Breast epithelium (tissue), 4 donors: ENCODE data around the gene NDFIP2. TPM values are rescaled to one million over a fixed set of nuclear protein-coding genes. Genes with fewer than 3 reads are reported as not detected.

Source experiments
- DNase-seq, 2 donors: peaks; one replicate each; pipeline ENCODE4 v3.0.0-alpha.2; 2019; ENCODE audit warnings: low spot score in 2 of 2
- H3K27ac ChIP-seq, 2 donors: fragments of 200-600 bp; sonication (generic) in 1 of 2; one replicate each; pipeline ENCODE4 v1.5.1; 2016 to 2019; ENCODE audit warnings: mild to moderate bottlenecking in 1 of 2
- H3K27me3 ChIP-seq, 2 donors: fragments of 200-600 bp; sonication (generic) in 1 of 2; one replicate each; pipeline versions ENCODE4 v1.5.1 to v1.6.0; 2017 to 2019; ENCODE audit warnings: control low read depth in 1 of 2, mild to moderate bottlenecking in 1 of 2
- H3K36me3 ChIP-seq: fragments of 200-600 bp; one replicate; pipeline ENCODE4 v1.5.1; 2019
- H3K4me1 ChIP-seq, 2 donors: fragments of 200-600 bp; sonication (generic); one replicate each; pipeline ENCODE4 v1.5.1; 2016 to 2019; ENCODE audit warnings: control low read depth in 1 of 2
- H3K4me3 ChIP-seq, 3 donors: fragments of 200-600 bp; sonication (generic); 1 replicate in 2 of 3; 2 replicates in 1 of 3; pipeline ENCODE4 v1.5.1; 2016 to 2019; ENCODE audit warnings: mild to moderate bottlenecking in 3 of 3, moderate library complexity in 2 of 3
- H3K9me3 ChIP-seq, 2 donors: fragments of 200-600 bp; sonication (generic) in 1 of 2; one replicate each; pipeline ENCODE4 v1.5.1; 2016 to 2019; ENCODE audit warnings: control low read depth in 1 of 2
- POLR2A ChIP-seq: fragments of 450-650 bp; IDR thresholded peaks from one replicate; pipeline ENCODE4 v1.6.1; 2016; ENCODE audit warnings: antibody characterized with exemption, mild to moderate bottlenecking, moderate library complexity
- POLR2AphosphoS5 ChIP-seq, 3 donors: sonication (generic); formaldehyde crosslinking; IDR thresholded peaks; one replicate each; pipeline ENCODE4 v1.6.1; 2017; ENCODE audit warnings: antibody characterized with exemption in 3 of 3
- intact Hi-C: fragments of 100-400 bp; cut with DNase I; formaldehyde crosslinking; loops from one replicate; pipeline ENCODE4 v1.15.1; 2023; ENCODE audit warnings: low total_unique reads
- total RNA-seq, 3 donors: library from RNA; depleted of rRNA; stranded (reverse); fragments of >200 nt; gene quantifications; one replicate each; pipeline ENCODE4 v1.1.0, GENCODE V29; 2016
- TF ChIP-seq, protein P1 (sequence below), 3 donors: fragments of 450-650 bp; IDR thresholded peaks; one replicate each; pipeline ENCODE4 v1.5.1; 2016 to 2017; ENCODE audit warnings: antibody characterized with exemption in 3 of 3, mild to moderate bottlenecking in 3 of 3, moderate library complexity in 3 of 3

The NDFIP2 gene
- total RNA-seq, 3 donors from 2014 or later = 15.8 to 26.5 (median 22.6) TPM

- intact Hi-C loops = no loop called here
- H3K4me3 ChIP-seq = no peak overlapping the region
- TF ChIP-seq, protein P1, sequence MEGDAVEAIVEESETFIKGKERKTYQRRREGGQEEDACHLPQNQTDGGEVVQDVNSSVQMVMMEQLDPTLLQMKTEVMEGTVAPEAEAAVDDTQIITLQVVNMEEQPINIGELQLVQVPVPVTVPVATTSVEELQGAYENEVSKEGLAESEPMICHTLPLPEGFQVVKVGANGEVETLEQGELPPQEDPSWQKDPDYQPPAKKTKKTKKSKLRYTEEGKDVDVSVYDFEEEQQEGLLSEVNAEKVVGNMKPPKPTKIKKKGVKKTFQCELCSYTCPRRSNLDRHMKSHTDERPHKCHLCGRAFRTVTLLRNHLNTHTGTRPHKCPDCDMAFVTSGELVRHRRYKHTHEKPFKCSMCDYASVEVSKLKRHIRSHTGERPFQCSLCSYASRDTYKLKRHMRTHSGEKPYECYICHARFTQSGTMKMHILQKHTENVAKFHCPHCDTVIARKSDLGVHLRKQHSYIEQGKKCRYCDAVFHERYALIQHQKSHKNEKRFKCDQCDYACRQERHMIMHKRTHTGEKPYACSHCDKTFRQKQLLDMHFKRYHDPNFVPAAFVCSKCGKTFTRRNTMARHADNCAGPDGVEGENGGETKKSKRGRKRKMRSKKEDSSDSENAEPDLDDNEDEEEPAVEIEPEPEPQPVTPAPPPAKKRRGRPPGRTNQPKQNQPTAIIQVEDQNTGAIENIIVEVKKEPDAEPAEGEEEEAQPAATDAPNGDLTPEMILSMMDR (IDR thresholded peaks at IDR 0.05) = no peak
- no peak for TF ChIP-seq POLR2AphosphoS5 (IDR thresholded peaks at IDR 0.05)
- no peak for TF ChIP-seq POLR2A
- H3K27me3 ChIP-seq = peaks cover 0 to 4% of the 10 kb centered on the region in 2 donors
- no peak overlapping the region for H3K27ac ChIP-seq
- no peaks in the 10 kb centered on the region for H3K4me1 ChIP-seq
- no peaks in the 10 kb centered on the region for H3K9me3 ChIP-seq
- H3K36me3 ChIP-seq = no peaks in the 10 kb centered on the region
- DNase-seq = no peak
Observed at GRCh38 chr13:79457948-79458347, 23.0 kb upstream of the NDFIP2 start.

- Histone ChIP-seq H3K36me3 (no peaks in the 10 kb centered on the region), H3K4me1 (no peaks in the 10 kb centered on the region), H3K4me3 (no peak overlapping the region), H3K27me3 (peaks cover 0 to 4% of the 10 kb centered on the region in 2 donors), H3K27ac (no peak overlapping the region), H3K9me3 (no peaks in the 10 kb centered on the region)
- TF ChIP-seq, protein P1 (IDR thresholded peaks at IDR 0.05) = no peak
- TF ChIP-seq POLR2AphosphoS5 (IDR thresholded peaks at IDR 0.05) = no peak
- TF ChIP-seq POLR2A = no peak
- no peak for DNase-seq
- intact Hi-C loops = no loop called here
Observed at GRCh38 chr13:79458436-79458835, 22.5 kb upstream of the NDFIP2 start.

DNA sequence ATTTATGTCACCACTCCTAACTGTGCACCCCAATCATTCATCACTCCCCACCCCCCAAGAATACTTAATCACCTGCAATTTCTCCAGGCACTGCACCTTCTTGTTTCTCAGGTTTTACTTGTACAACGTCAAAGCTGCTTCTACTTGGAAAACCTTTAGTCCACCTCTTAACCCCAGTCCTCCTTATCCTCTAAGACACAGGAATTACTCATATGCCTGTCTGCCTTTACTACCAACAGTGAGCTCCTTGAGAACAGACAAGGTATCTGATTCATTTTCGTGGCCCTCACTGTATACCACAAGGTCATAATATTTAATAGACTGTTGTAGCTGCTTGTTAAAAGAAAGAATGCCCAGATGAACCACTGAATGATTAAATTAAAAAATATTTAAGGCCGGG is 21.0 kb upstream of the NDFIP2 start:
- Histone ChIP-seq H3K9me3 (no peaks in the 10 kb centered on the region), H3K4me3 (no peak overlapping the region), H3K36me3 (no peaks in the 10 kb centered on the region), H3K27me3 (peaks cover 0 to under 1% of the 10 kb centered on the region in 2 donors), H3K27ac (no peak overlapping the region), H3K4me1 (no peaks in the 10 kb centered on the region)
- TF ChIP-seq, protein P1 (IDR thresholded peaks at IDR 0.05) = no peak
- TF ChIP-seq POLR2A (no peak), POLR2AphosphoS5 (IDR thresholded peaks at IDR 0.05) (no peak)
- intact Hi-C loops = no loop called here
- DNase-seq = no peak

DNA sequence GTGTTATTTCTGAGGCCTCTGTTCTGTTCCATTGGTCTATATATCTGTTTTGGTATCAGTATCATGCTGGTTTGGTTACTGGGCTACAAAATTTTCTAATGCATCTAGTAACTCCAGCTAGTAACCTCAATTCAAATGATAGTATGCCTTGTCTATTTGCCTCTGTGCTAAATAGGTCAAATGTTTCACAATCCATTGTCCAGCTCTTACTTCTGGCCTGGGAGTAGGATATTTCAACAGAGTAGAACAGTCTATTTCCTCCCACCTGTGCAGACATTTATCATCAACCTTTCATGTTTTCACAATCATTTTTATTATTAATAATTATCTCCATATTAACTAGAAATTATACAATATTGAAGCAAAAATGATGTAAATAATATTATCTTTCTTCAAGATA is 18.1 kb upstream of the NDFIP2 start:
- no peaks in the 10 kb centered on the region for H3K27me3 ChIP-seq
- H3K36me3 ChIP-seq = no peaks in the 10 kb centered on the region
- H3K27ac ChIP-seq = no peak overlapping the region

DNA sequence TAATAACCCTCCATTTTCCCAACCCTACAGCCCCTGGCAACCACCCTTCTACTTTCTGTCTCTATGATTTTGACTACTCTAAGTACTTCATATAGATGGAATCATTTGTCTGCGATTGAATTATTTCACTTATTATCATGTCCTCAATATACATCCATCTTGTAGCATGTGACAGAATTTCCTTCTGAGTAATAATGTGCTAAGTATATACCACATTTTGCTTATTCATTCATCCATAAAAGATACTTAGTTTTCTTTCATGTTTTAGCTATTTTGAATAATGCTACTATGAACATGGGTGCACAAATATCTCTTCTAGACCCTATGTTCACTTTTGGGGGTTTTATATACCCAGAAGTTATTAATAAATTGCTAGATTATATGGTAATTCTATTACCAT is 17.4 kb upstream of the NDFIP2 start:
- intact Hi-C loops = no loop called here
- no peak for DNase-seq
- H3K27ac ChIP-seq = no peak overlapping the region
- no peaks in the 10 kb centered on the region for H3K36me3 ChIP-seq
- TF ChIP-seq POLR2A (no peak), POLR2AphosphoS5 (IDR thresholded peaks at IDR 0.05) (no peak)
- TF ChIP-seq, protein P1 (IDR thresholded peaks at IDR 0.05) = no peak
- H3K4me3 ChIP-seq = no peak overlapping the region
- H3K9me3 ChIP-seq = no peaks in the 10 kb centered on the region
- no peaks in the 10 kb centered on the region for H3K27me3 ChIP-seq
- H3K4me1 ChIP-seq = no peaks in the 10 kb centered on the region

More for the DNA sequence above, 18.1 kb upstream of the NDFIP2 start:
- H3K4me1 ChIP-seq = no peaks in the 10 kb centered on the region
- DNase-seq = no peak
- H3K4me3 ChIP-seq = no peak overlapping the region
- TF ChIP-seq, protein P1 (IDR thresholded peaks at IDR 0.05) = no peak
- TF ChIP-seq POLR2A (no peak), POLR2AphosphoS5 (IDR thresholded peaks at IDR 0.05) (no peak)
- no peaks in the 10 kb centered on the region for H3K9me3 ChIP-seq
- intact Hi-C loops = no loop called here
